ENCODE results near the gene DPP6.

The DPP6 gene

DNA sequence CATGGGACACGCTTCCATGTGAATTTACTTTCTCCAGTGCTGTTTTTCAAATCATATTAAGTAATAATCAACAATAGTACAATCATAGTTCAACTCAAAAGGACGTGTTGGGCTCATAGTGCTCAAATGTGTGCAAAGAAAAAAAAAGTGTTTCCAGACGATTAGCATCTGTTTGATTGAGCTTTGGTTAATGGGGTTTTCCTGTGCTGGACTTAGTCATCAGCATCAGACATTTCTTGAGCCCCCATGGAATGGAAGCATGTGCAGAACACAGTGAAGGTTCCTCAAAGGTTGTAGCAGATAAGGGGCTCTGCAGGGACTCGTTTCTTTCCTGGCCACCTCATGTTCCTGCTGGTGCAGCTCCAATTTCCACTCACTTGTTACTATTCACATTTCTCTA is 716.8 kb downstream of the DPP6 start:
- no peak for DNase-seq (ENCODE audit: low spot score)

DNA sequence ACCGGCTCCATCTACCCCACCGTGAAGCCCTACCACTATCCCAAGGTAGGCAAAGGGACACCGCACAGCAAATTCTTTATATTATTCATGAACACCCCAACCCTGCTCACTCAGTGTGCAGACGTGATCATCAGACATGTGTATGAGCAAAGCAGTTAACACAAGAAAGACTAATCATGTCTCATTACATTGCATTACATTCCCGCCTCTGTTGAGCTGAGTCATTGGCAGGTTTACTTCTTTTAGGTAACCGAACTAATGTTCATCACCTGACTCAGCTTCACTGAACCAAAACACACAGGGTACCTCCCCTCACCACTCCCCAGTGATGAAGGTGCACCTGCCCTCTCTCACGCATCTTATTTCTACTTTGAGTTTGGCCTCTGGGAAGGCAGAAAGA is 717.3 kb downstream of the DPP6 start:
- DNase-seq (ENCODE audit: low spot score): no peak

DNA sequence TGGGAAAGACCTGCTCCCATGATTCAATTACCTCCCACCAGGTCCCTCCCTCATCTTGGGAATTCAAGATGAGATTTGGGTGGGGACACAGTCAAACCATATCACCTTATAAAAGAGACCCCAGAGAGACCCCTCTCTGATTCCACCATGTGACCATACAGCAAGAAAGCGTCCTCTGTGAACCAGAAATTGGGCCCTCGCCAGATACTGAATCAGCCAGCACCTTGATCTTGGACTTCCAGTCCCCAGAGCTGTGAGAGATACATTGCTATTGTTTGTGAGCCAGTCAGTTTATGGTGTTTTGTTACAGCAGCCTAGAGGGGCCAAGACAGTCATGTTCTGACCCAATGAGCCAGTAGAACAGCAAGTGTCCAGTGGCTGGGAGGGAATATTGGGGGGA is 718.2 kb downstream of the DPP6 start:
- DNase-seq (ENCODE audit: low spot score): no peak

DNA sequence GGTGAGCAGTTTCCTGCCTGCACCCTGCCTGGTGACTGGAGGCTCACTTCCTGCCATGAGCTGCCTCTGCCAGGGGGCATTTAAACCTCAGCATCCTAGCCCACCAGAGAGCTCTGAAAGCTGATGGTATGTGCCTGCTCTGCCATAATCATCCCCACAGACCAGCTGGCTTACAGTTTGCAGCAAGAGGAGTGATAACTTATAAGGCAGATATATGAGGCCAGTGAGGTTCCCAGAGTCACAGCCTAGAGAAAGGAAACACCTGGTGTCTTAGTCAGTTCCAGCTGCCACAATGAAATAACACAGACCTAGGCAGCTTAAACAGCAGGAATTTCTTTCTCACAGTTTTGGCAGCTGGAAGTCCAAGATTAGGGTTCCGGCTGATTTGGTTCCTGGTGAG is 718.8 kb downstream of the DPP6 start:
- DNase-seq (ENCODE audit: low spot score): no peak

DNA sequence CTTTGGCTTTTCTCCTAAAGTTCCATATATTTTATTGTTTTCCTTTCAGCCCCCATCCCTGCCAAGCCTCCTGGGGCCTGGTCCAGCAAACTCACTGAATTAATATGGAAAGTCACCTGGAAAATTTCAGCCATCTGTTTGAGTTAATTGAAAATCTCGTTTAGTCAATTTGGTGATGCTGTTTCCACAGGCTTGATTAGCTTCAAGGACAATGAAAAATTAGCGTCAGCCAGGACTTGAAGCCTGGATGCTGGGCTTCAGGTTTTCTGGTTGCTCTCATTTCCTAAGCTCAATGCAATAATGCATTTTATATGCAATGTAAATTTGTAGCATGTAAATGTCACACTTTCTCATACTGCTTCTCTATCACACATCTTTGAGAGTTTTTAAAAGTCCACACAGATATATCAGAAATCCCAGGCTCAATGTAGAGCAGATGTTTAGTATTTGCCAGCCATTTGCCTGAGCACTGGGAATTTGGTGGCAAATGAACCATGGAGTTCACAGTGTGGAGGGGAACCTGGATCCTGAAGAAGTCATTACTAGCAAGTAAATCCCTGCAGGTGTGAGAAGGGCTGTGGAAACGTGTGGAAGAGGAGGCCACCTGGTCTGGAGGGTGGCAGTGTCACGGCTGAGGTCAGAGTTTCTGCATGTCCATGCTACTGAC is 722.2 kb downstream of the DPP6 start:
- DNase-seq (ENCODE audit: low spot score): no peak

DNA sequence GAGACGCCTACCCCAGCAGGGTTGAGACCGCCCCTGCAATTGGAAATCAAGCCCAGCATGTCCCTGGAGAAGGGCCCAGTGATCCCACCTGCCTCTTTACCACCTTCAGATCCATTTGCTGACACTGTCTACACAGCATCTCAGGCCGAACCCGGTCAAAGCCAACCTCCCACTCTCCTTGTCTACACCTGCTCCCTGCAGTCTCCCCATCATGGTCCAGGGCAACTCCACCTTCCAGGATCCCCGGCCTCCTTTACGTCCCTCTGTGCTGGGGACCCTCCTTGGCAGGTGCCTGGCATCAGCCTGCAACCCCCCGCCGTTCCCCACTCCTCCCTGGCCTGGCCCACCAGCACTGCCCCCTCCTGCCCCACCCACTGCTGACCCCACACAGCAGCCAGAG is 723.5 kb downstream of the DPP6 start:
- no peak for DNase-seq (ENCODE audit: low spot score)

DNA sequence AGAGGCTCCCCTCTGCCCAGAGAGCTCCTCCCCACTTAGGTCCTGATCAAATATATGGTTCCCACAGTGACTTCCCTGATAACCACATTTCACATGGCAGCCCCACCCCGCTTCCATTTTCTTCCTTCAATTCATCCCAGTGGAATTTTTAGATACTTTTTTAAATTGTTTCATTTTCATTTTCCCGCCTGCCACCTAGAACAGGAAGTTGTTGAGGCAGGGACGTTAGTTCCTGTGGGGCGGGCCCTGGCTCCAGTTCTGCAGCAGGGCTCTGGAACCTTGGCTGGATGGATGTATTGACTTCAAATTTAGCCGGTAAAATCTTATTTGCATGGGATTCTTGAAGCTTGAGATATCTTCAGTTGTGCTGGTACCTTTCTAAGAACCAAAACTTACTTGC is 724.2 kb downstream of the DPP6 start:
- no peak for DNase-seq (ENCODE audit: low spot score)

DNA sequence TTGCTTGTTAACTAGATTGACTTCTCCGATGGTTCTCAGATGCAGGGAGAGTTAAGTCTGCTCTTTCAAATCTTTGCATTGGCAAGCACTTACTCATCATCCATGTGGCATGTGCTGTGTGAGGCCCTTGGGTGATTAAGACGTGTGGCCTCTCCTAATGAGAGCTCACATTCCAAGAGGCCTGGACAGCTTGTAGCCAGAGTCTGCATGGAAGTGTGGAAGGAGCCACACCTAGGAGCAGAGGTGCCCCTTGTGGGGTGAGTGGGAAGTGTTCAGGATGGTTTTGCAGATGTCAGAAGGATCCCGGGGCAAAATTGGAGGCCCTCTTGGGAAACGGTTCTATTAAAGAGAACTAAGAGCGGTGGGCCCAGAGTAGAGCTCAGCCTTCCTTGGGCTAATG is 724.8 kb downstream of the DPP6 start:
- no peak for DNase-seq (ENCODE audit: low spot score)

DNA sequence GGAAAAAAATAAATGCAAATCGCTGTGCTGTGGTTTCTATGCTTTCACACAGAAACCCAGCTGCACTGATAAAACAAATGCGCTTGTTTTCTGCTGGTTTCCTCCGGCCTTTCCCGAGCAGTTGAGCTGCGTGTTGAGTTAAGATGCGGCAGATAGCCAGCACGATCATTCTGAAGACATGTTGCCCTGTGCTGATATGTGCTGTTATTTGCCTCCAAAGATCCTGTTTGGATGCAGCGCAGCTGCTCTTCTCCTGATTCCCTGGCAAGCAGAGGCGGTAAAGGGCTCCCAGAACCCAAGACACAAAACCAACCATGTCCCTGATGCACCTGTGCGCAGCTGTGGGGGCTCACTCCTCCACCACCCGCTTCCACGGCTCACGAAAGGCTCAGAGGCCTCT is 725.3 kb downstream of the DPP6 start:
- DNase-seq (ENCODE audit: low spot score): no peak

DNA sequence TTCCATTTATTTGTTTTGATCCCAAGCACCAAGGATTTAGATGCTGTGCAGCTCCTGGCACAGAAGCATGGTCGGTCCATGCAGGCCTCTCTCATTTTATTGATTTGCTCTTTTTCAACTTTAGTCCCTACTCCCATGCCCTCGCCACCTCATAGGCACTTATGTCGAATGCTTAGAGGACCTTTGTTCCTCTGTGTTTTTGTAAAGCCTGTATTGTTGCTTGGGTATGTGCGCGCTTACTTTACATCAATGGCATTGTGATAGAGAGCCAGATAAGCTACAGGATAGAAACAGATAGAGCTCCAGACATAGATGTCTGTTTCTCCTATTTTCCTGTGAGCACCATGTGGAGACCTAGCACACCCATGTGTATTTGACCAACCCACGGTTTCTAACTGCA is 725.7 kb downstream of the DPP6 start:
- no peak for DNase-seq (ENCODE audit: low spot score)

DNA sequence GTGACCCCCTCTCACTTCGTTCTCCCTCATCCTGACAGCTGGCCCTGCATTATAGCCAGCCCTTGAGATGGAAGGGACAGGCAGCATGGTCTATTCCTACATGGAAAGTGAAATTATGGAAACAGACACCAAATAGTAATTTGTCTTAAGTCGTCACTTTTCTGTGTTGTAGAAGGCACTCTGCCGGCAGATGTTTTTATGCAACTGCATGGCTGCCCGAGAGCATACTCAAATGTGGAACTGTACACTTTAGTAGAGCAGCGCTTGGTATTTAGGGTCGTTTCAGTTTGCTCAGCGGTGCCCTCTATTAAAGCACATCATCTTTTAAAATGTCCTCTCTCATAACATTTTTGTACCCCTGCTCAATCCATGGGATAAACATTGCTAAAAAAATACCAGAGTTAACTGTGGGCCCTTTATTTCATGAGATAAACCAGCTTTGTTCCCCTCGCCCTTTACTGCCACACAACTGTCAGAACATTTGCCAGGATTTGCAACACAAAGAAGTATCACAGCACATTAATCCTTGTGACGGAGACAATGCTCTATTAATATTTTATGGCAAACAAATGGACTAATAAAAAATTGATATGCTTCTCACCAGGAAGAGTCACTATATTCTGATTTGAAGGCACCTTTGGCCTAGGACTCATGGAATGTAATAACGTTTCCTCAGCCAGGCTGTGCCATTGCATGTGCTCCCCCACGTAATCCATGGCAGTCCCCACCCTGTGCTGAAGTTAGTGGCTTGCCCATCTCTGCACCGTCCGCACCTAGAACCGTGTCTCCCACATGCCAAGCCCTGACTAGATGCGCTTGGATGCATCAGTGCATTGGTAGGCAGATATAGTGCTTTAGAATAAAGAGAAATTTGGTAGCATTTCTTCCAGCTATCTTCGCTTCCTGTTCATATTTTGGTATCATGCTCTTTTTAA is 729.4 kb downstream of the DPP6 start:
- no peak for DNase-seq (ENCODE audit: low spot score)

DNA sequence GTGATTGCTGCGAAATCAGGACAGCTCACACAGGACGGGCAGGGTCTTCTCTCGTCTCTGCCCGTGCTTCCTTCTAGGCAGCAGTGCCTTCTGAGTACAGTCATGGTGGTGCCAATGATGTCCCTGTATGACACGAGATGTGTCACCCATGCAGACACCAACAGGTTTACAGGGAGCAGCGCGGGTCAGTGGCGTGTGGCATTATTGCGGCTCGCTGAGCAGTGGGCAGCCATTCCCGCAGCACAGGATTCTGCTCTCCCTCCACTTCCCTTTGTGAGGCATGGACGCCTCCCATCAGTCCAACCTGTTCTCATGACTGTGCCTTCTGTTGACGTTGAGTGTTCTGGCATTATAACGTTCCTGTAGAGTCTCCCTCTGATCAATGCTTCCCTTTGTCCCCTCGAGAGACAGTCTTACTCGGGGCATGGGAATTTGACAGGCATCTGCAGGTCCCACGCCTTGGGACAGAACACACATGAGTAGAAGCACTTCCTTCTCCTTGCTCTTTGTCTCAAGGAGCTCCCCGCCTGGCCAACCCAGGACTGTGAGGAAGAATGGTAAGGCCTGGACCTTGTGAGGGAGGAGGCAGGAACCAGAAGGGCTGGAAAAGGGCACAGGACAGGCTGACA is 731.2 kb downstream of the DPP6 start:
- no peak for DNase-seq (ENCODE audit: low spot score)

DNA sequence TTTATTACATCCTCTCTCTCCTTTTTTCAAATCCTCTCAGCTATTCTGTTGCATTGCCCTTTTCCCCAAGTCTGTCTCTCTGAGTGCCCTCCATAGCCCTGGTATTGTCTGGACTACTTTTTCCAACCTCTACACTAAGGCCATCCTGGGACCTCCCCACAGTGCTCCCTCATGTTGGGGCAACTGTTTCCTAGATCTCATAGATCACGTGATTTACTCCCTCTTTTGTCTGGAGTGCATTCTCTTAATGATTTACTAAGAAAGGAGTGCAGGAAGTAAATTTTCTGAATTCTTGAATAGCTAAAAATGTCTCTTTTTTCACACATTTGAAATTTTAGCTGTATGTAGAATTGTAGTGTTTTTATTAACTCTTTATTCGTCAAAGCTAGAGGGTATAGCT is 733.7 kb downstream of the DPP6 start:
- DNase-seq (ENCODE audit: low spot score): no peak

DNA sequence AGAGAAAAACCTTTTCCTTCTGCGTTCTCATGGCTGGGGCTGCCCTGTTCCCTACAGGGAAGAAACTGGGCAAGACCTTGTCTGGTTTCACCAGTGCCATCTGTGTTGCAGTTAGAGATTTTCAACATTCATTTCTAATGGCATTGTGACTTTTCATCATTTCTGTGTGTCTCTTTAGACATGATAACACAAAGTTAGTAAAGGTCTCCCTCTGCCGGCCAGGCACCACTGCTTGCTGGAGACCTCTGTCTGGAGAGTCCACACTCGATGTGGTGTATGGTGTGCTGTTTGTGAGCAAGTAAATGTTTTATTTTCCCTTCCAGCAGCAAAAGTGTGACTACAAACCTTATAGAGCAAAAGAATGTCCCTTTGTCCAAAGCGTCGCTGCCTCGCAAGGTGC is 737.2 kb downstream of the DPP6 start:
- no peak for DNase-seq (ENCODE audit: low spot score)

DNA sequence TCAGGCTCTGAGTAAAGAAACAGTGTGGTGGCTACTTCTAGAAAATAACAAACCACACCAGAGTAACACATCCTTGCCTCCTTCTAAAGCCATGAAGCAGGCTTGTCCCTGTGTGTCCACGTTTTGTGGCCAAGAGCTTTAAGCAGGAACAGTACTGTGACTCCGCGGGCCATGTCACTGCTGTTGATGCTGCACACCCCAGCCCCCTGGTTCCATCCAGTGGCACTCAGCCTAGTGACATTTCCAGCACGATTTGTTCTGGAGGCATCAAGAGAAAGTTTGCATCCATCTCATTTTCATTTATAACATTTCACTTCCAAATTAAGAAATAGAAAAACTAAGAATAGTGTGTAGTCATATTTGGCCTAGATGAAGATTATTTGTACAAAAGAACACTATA is 739.4 kb downstream of the DPP6 start:
- DNase-seq (ENCODE audit: low spot score): no peak

DNA sequence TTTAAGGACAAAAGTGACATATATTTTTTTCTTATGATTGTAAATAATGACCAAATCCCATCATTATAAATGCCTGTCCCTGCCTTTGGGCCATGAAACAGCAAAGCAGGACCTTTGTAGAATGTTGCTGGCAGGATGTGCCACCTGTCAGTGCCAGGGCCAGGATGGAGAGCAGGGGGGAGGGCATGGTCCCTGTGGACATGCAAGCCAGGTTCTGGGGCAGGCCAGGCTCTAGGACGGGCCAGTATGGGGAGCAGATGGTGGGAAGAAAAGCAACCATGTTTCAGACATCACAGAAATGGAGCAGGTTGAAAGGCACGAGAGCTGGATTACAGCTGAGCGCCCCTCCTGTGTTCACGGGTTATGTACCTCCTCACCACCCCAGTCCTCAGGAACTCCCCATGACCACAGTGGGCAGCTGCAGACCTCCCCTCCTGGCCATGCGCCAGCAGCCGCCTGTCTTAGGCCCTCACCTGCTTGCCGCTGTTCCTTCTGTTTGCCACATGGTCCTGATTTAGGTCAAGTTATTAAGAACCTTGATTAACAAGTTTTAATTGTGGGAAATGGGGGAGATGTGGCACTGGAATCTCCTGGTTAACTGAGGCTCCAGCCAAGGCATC is 740.3 kb downstream of the DPP6 start:
- DNase-seq (ENCODE audit: low spot score): no peak

DNA sequence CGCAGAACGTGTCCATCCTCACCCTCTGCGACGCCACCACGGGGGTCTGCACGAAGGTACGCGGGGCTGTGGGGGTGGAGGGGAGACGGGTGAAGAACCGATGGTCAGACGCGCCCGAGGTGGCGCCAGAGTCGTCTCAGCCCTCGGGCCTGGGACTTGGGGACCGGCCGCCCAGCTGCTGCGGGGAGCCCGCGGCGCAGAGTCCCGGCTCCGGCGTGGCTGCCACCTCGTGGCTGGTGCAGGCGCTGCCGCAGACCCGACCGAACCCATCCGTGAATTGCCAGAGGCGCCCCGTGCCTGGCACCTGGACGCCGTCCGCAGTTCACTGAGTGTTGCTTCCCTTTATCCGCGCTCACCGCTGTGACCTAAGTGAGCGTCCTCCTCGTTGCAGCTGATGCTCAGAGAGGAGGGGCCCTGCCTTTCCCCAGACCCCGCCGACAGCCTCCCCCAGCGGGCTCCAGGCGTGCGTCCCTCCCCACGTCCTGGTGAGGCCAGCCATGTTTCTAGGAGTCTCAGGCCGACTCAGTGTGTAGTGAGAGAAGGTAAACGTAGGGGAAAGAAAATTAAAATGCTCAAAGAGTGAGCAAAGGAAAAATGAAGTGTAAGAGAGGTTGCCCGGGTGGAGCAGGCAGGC is 742.1 kb downstream of the DPP6 start:
- DNase-seq (ENCODE audit: low spot score): no peak

DNA sequence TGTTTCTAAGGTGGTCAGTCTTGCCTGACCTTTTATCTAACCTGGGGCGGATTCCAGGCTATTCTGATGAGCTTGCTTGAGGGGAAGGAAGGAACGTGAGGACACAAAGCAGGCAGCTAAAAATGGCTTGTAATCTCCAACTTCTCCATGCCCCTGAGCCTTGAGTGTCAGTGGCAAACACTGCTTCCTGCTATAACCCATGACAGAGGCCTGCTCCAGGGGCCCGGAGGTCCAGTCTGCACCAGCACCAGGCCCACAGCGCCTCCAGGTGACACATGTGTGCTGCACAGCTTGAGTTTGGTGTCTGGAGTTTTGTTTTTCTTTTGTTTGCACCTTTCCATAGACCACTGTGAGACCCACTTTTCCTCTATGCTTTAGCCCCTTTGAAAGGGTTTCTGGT is 742.8 kb downstream of the DPP6 start:
- DNase-seq (ENCODE audit: low spot score): no peak

DNA sequence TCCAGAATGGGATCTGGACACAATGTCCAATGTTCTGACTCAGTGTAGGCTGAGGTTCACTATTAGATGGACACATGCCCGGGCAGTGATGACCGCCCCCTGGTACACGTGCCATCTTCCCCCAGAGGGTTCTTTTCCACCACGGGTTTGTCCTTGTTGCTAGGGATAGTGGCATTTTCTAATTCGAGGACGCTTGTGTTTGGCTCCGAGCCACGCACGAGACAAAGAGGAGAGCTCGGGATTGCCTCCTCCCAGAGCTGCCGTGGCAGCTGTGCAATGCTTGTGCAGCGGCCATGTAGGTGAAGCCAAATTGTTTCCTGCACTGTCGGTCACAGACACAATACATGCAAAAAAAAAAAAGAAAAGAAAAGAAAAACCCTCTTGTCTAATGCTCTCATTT is 743.2 kb downstream of the DPP6 start:
- no peak for DNase-seq (ENCODE audit: low spot score)

DNA sequence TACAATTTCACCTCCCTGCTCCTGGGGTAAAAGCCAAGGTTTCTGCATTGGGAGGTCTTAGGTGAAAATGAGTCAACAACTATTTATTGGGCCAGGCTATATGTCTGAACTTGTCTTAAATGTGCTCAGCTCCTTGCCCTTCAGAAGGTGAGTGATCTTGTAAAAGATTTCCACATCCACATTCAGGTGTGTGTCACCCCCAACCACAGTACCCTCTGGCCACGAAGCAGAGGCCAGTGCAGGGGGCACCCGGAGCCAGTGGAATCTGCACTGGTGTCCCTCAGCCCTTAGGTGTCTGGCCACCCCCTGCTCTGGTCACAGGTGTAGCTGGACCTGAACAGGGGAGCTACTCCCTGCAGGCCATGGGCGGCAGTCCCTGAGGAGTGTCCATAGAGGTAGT is 752.3 kb downstream of the DPP6 start:
- no peak for DNase-seq (ENCODE audit: low spot score)

DNA sequence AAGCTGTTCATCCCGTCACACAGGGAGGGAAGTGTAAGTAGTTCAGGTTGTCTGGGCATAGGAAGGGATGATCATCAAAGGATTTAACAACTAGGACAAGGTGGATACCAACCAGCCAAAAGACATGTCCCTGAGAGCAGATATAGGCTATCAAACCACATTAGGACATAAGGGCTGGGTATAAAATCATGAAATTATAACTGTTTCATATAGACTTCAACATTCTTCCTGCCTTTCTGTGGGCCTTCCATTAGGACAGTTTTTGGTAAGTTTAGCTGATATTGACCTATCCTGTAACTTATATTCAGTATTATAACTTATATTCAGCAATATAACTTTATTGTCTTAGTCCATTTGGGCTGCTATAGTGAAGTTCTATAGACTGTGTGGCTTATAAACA is 759.8 kb downstream of the DPP6 start:
- no peak for DNase-seq (ENCODE audit: low spot score)

DNA sequence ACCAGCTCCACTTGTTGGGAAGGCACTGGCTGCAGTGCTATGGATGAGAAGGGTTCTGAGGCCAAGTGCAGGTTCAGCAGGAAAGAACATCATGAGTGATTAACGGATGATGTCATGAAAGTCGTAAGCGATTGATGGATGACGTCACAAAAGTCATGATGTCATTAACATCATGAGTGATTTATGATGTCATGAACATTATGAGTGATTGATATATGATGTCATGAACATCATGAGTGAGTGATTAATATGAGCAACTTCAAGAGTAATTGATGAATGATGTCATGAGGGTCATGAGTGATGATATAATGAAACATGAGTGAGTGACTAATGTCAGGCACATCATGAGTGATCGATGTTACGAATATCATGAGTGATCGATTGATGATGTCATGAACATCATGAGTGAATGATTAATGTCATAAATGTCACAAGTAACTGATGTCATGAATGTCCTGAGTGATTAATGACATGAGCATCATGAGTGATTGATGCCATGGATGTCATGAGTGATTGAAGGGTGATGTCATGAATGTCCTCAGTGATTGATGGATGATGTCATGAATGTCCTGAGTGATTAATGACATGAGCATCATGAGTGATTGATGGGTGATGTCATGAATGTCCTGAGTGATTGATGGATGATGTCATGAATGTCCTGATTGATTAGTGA is 765.2 kb downstream of the DPP6 start:
- no peak for DNase-seq (ENCODE audit: low spot score)
